ENCODE results near the gene STARD6. TPM values are rescaled to one million over a fixed set of nuclear protein-coding genes. Genes with fewer than 3 reads are reported as not detected.
"Not testable (repeated sequence)": the region's sequence is repeated elsewhere in the genome, so short reads cannot be mapped to it uniquely, and the experiment has no call there.

The STARD6 gene, protein sequence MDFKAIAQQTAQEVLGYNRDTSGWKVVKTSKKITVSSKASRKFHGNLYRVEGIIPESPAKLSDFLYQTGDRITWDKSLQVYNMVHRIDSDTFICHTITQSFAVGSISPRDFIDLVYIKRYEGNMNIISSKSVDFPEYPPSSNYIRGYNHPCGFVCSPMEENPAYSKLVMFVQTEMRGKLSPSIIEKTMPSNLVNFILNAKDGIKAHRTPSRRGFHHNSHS
- polyA plus RNA-seq (2012; ENCODE audit: low read depth, missing spikeins), result 0.41 TPM

DNA sequence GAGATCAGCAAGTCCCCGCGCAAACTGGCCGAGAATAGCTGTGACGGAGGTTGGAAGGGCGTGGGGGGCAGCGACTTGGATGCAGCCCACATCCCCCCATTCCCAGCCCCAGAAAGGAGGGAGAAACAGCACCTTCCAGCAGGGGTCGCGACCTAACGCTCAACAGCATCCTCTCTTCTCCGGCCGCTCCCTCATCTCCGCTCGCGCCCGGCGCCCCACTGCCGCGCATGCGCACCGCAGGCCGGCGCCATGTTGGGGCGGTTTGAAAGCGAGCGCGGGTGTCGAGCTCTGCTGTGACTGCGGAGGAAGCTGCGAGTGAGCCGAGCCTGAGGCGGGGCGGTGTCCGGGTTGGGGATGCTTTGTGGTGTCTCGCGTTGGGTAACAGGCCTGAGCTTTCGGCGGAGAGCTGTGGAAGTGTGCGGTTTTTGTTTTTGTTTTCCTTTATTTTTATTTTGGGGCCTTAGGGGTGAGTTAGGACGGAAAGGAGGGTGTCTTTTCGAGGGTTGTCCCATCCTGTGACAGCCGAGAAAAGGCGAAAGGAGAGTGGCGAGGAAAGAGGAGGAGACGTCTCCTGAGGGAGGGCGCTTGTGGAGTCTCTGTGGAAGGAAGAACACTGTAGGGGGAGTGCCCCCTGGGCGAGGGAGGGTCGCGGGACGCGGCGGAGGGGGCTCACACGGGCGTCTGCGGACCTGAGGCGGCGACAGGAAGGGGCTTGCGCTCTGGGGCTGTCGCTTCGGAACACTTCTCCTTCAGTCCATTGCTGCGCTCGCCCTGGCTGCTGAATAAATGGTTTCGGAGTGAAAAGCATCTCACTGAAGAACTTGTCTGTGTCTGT, at the start of gene STARD6, which contains the start of gene C18orf54:
STARD6 (minus strand) TSS at position 199 of the 835 bp plus-strand sequence. CDS start 3,285 bp downstream, outside the sequence.
C18orf54 (plus strand) TSS at position 247 of the 835 bp plus-strand sequence. CDS start 2,667 bp downstream, outside the sequence.
- TF ChIP-seq TAF1 (IDR thresholded peaks at IDR 0.05; ENCODE audit: low read depth, low read length) (no peak), PAX5 (IDR thresholded peaks at IDR 0.05; ENCODE audit: insufficient read depth, low read length, severe bottlenecking) (no peak), SPI1 (IDR thresholded peaks at IDR 0.05; ENCODE audit: low read depth, low read length) (no peak), POLR2A (IDR thresholded peaks at IDR 0.05; ENCODE audit: low read depth, low read length) (peak; percentile 52; the same call in 1 of the 2 replicates), POLR2AphosphoS5 (IDR thresholded peaks at IDR 0.05; ENCODE audit: low read depth, low read length) (peak; percentile 39; the same call in 1 of the 2 replicates), POU2F2 (IDR thresholded peaks at IDR 0.05; ENCODE audit: low read depth, low read length) (no peak)
- FAIRE-seq, result peak; percentile 99

DNA sequence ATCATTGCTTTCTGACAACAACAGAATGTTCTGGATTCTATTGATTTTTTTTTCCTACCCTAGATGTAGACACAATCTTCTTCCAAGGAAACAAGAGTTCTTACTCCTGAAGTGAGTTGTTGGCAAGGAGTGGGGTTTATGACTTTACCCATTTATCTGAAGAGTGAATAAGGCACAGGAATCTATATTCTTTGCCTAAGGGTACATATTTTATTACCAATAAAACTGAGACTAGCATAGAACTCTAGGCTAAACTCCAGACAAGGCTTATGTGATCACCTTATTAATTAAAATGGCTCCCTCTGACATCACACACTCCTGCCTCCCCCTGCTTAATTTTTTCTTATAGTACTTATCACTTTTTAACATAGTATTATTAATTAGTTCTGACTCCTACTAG, 47.6 kb upstream of the STARD6 start:
- FAIRE-seq (no peak), DNase-seq (ENCODE audit: insufficient read length, low spot score) (no peak)
- no peak for TF ChIP-seq POLR2A (IDR thresholded peaks at IDR 0.05; ENCODE audit: low read depth, low read length)
- no peak for TF ChIP-seq PAX5 (IDR thresholded peaks at IDR 0.05; ENCODE audit: insufficient read depth, low read length, severe bottlenecking)
- TF ChIP-seq POLR2AphosphoS5 (IDR thresholded peaks at IDR 0.05; ENCODE audit: low read depth, low read length), result no peak
- no peak for TF ChIP-seq SPI1 (IDR thresholded peaks at IDR 0.05; ENCODE audit: low read depth, low read length)
- no peak for TF ChIP-seq TAF1 (IDR thresholded peaks at IDR 0.05; ENCODE audit: low read depth, low read length)

More for the DNA sequence above, at the start of gene STARD6, which contains the start of gene C18orf54:
- DNase-seq (ENCODE audit: insufficient read length, low spot score), result peak; percentile 80

DNA sequence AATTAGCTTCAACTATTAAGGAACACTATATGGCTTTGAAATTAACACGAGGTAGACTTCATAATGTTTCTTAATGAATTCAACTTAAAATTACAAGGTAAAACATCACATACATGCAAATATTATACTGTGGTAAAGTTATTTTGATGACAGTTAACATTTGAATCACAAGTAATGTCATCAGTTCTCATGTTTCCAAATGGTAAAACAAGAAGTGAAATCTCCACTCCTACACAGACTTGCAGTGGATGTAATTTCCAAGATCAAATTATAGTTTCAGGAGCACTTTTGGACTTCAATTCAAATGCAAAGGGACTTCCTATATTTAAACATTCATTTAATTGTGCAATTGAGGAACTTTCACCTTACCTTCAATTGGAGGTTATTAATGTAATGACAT, 39.1 kb upstream of the STARD6 start:
- TF ChIP-seq SPI1 (IDR thresholded peaks at IDR 0.05; ENCODE audit: low read depth, low read length), result peak; percentile 86
- no peak for TF ChIP-seq TAF1 (IDR thresholded peaks at IDR 0.05; ENCODE audit: low read depth, low read length)
- FAIRE-seq, result no peak
- DNase-seq (ENCODE audit: insufficient read length, low spot score), result no peak

DNA sequence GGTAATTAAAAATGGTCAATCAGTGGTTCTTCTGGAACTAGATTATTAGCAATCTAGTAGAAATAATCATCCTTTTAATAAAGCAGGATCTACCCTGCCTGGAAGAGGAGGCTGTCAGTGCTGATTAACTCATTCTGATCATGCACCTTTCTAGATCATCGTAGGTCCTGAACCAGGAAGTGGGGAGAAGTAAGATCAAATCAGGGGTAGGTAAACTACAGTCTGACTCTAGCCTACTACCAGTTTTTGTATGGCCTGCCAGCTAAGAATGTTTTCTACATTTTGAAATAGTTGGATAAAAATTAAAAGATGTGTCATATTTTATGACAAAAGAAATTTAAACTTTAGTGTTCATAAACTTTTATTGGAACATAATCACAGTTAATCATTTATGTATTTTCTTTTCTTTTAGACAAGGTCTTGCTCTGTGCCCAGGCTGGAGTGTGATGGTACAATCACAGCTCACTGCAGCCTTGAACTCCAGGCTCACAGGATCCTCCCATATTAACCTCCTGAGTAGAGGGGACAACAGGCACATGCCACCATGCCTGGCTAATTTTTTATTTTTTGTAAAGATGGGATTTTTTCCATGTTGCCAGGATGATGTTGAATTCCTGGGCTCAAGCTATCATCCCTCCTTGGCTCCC, 36.1 kb upstream of the STARD6 start:
- DNase-seq (ENCODE audit: insufficient read length, low spot score) (no peak), FAIRE-seq (no peak)
- TF ChIP-seq PAX5 (IDR thresholded peaks at IDR 0.05; ENCODE audit: insufficient read depth, low read length, severe bottlenecking) (no peak), SPI1 (IDR thresholded peaks at IDR 0.05; ENCODE audit: low read depth, low read length) (no peak), POU2F2 (IDR thresholded peaks at IDR 0.05; ENCODE audit: low read depth, low read length) (no peak), POLR2A (IDR thresholded peaks at IDR 0.05; ENCODE audit: low read depth, low read length) (no peak), TAF1 (IDR thresholded peaks at IDR 0.05; ENCODE audit: low read depth, low read length) (no peak), POLR2AphosphoS5 (IDR thresholded peaks at IDR 0.05; ENCODE audit: low read depth, low read length) (no peak)

DNA sequence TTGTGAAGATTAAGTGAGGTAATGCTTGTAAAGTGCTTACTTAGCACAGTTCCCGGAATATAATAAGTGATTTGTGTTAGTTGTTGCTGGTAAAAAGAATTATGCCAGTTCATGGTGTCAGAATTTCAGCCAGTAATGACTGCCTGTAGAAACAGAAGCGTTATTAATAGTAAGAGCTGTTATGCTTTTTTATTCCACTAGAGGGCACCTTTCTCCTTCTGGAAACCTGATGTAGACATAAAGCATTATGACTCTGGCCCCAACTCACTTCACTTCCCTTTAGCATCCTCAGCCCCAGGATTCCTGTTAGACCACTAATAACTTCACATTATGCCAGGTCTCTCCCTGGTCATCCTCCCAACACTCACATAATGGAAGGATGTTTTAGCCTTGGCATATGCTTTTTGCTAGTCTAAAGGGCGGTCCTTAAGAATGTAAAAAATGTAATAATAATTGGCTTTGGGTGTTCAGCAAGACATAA, 34.9 kb upstream of the STARD6 start:
- TF ChIP-seq SPI1 (IDR thresholded peaks at IDR 0.05; ENCODE audit: low read depth, low read length) (peak; percentile 44; the same call in 1 of the 2 replicates), POU2F2 (IDR thresholded peaks at IDR 0.05; ENCODE audit: low read depth, low read length) (no peak)
- FAIRE-seq (peak; percentile 84), DNase-seq (ENCODE audit: insufficient read length, low spot score) (no peak)

DNA sequence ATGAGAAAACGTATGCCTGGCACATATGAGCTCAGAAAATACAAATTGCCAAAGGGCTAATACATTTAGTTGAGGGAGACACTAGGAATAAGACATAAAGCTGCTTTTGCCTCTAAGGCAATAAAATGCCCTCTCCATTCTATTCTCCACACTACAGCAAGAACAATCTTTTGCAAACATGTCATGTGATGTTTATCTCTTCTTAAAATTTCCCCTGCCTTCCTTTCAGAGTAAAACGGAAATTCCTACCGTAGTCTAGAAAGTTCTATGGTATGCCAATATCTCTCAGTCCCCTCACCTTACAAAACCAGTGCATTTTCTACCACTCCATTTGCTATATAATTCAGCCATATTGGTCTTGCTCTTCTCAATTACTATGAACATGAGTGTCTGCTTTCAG, 33.2 kb upstream of the STARD6 start:
- DNase-seq (ENCODE audit: insufficient read length, low spot score) (no peak), FAIRE-seq (no peak)
- TF ChIP-seq POLR2AphosphoS5 (IDR thresholded peaks at IDR 0.05; ENCODE audit: low read depth, low read length) (no peak), SPI1 (IDR thresholded peaks at IDR 0.05; ENCODE audit: low read depth, low read length) (no peak), TAF1 (IDR thresholded peaks at IDR 0.05; ENCODE audit: low read depth, low read length) (no peak), POLR2A (IDR thresholded peaks at IDR 0.05; ENCODE audit: low read depth, low read length) (no peak), PAX5 (IDR thresholded peaks at IDR 0.05; ENCODE audit: insufficient read depth, low read length, severe bottlenecking) (no peak)

DNA sequence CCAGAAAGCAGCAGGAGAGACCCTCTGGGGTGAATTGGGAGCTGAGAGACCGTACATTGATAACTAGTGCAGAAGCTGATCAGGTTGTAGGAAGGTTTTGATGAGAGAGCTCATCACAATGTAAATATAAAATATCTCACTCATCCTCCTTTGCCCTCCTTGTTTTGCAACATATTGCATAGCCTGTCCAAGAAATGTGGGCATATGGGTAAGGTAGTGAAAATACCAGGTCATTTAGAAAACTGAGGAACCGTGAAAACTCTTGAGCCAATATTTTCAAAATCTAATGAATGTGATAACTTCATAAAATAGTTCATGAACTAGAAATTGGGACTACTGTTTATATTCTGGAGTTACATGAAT, 31.5 kb upstream of the STARD6 start:
- no peak for FAIRE-seq
- TF ChIP-seq POLR2A (IDR thresholded peaks at IDR 0.05; ENCODE audit: low read depth, low read length) (no peak), PAX5 (IDR thresholded peaks at IDR 0.05; ENCODE audit: insufficient read depth, low read length, severe bottlenecking) (no peak)

DNA sequence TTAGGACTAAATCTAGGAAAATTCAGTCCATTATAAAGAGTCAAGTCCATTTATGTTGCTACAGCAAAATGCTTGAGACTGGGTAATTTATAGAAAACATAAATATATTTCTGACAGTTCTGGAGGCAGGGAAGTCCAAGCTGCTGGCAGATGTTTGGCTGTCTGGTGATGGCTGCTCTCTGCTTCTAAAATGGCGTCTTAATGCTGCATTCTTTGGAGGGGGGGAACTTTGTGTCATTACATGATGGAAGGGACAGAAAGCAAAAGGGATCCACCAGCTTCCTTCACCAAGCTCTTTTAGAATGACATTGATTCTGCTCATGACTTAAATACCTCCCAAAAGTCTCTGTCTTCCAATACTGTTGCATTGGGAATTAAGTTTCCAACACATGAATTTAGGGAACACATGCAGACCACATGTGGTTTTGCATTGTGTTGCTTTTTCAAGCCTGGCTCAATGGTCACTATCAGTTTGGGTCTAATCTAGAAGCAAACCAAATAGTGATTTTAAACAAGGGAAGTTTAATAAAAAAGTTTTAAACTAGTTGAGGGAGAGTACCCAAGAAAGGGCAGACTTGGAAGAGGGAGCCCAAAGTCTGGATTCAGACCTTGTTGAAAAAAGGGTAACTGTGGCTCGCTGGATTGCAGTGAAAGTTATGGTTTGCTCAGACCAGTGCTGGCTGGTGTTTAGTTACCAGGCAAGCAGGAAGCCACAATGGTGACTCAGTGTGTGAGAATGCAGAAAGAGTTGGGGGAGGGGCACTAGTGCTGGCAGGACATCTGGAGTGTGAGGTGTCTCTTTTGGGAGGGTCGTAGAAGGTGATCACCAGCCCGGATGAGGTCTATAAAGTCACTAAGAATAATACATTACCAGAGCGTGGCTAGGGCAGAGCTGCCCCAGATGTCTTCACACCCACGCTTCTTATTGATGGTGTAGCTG, 30.8 kb upstream of the STARD6 start:
- FAIRE-seq (peak; percentile 87), DNase-seq (ENCODE audit: insufficient read length, low spot score) (peak; percentile 16)
- TF ChIP-seq SPI1 (IDR thresholded peaks at IDR 0.05; ENCODE audit: low read depth, low read length) (no peak), POLR2A (IDR thresholded peaks at IDR 0.05; ENCODE audit: low read depth, low read length) (no peak), POLR2AphosphoS5 (IDR thresholded peaks at IDR 0.05; ENCODE audit: low read depth, low read length) (no peak), TAF1 (IDR thresholded peaks at IDR 0.05; ENCODE audit: low read depth, low read length) (no peak), POU2F2 (IDR thresholded peaks at IDR 0.05; ENCODE audit: low read depth, low read length) (no peak), PAX5 (IDR thresholded peaks at IDR 0.05; ENCODE audit: insufficient read depth, low read length, severe bottlenecking) (no peak)

More for the DNA sequence above, 31.5 kb upstream of the STARD6 start:
- DNase-seq (ENCODE audit: insufficient read length, low spot score), result no peak

DNA sequence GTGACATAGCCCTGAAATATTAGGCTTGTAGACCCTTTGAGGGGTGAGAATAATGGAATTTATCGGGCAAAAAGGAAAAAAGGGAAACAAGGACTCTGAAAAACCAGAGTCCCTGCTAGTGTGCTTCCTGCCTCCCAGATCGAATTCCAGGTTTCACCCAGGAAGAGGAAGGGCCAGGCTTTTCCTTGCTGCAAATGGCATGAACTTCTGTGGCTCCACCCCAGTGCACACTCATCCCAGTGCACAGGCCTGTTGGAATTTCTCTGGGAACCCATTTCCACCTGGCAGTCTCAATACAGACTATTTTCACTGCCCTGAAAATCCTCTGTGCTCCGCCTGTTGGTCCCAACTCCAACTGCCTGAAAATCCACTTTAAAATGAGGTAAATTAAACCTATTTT, 30.0 kb upstream of the STARD6 start:
- TF ChIP-seq POLR2AphosphoS5 (IDR thresholded peaks at IDR 0.05; ENCODE audit: low read depth, low read length) (no peak), PAX5 (IDR thresholded peaks at IDR 0.05; ENCODE audit: insufficient read depth, low read length, severe bottlenecking) (no peak), POLR2A (IDR thresholded peaks at IDR 0.05; ENCODE audit: low read depth, low read length) (no peak), TAF1 (IDR thresholded peaks at IDR 0.05; ENCODE audit: low read depth, low read length) (no peak), POU2F2 (IDR thresholded peaks at IDR 0.05; ENCODE audit: low read depth, low read length) (no peak), SPI1 (IDR thresholded peaks at IDR 0.05; ENCODE audit: low read depth, low read length) (no peak)
- FAIRE-seq (no peak), DNase-seq (ENCODE audit: insufficient read length, low spot score) (no peak)

DNA sequence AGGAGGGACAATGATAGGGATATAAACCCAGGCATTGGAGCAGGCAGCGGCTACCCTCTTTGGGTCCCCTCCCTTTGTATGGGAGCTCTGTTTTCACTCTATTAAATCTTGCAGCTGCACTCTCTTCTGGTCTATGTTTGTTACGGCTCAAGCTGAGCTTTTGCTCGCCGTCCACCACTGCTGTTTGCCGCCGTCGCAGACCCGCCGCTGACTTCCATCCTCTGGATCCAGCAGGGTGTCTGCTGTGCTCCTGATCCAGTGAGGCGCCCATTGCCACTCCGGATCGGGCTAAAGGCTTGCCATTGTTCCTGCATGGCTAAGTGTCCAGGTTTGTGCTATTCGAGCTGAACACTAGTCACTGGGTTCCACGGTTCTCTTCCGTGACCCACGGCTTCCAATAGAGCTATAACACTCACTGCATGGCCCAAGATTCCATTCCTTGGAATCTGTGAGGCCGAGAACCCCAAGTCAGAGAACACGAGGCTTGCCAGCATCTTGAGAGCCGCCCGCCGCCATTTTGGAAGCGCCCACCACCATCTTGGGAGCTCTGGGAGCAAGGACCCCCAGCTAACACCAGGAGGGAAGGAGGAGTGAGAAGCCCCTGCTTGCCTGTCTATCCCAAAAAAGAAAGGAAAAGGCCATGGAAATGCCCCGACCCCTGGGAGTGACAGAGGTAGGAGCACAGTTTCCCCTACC, 29.3 kb upstream of the STARD6 start:
- FAIRE-seq, result not testable (repeated sequence)

More for the DNA sequence above, 29.3 kb upstream of the STARD6 start:
- DNase-seq (ENCODE audit: insufficient read length, low spot score), result not testable (repeated sequence)

All from GM12891 (cell line).